HFFc6 (cell line): Measurements from ENCODE around the gene ACOT12. TPM values are rescaled to one million over a fixed set of nuclear protein-coding genes. Genes with fewer than 3 reads are reported as not detected.

Source experiments
- DNase-seq: peaks from one replicate; pipeline ENCODE4 v3.0.0-alpha.2; 2018
- H3K27ac Mint-ChIP-seq: 2 replicates; pipeline ENCODE4 v1.8.0; 2020; ENCODE audit warnings: mild to moderate bottlenecking, mixed read lengths
- H3K27me3 Mint-ChIP-seq: 2 replicates; pipeline ENCODE4 v1.8.0; 2021; ENCODE audit warnings: mild to moderate bottlenecking, moderate library complexity, mixed read lengths; ENCODE audit not compliant: insufficient read depth
- H3K36me3 Mint-ChIP-seq: 2 replicates; pipeline ENCODE4 v1.8.0; 2021; ENCODE audit warnings: low read depth, mixed read lengths
- H3K4me1 Mint-ChIP-seq: 2 replicates; pipeline ENCODE4 v1.8.0; 2020; ENCODE audit warnings: low read depth, mixed read lengths
- H3K4me3 Mint-ChIP-seq: 2 replicates; pipeline ENCODE4 v1.8.0; 2020; ENCODE audit warnings: mild to moderate bottlenecking, moderate library complexity, mixed read lengths
- H3K9me3 Mint-ChIP-seq: 2 replicates; pipeline ENCODE4 v1.8.0; 2020; ENCODE audit warnings: mild to moderate bottlenecking, mixed read lengths
- total RNA-seq, 6 experiments: library from RNA; stranded (reverse); fragmentation: NEBNext Ultra II Directional; extraction: Animal tissue kit (Norgen Biotek cat#: 25700); gene quantifications; 2 replicates in 1 of 6; 3 replicates in 5 of 6; pipeline ENCODE4 v1.2.3, GENCODE V29; 2021
- TF ChIP-seq, protein P1 (sequence below): fragments of 200-600 bp; sonication (generic); IDR thresholded peaks from 2 replicates; pipeline ENCODE4 v1.5.0; 2021; ENCODE audit warnings: antibody characterized with exemption, mild to moderate bottlenecking

The ACOT12 gene
- total RNA-seq, 6 experiments from 2014 or later = not detected

DNA sequence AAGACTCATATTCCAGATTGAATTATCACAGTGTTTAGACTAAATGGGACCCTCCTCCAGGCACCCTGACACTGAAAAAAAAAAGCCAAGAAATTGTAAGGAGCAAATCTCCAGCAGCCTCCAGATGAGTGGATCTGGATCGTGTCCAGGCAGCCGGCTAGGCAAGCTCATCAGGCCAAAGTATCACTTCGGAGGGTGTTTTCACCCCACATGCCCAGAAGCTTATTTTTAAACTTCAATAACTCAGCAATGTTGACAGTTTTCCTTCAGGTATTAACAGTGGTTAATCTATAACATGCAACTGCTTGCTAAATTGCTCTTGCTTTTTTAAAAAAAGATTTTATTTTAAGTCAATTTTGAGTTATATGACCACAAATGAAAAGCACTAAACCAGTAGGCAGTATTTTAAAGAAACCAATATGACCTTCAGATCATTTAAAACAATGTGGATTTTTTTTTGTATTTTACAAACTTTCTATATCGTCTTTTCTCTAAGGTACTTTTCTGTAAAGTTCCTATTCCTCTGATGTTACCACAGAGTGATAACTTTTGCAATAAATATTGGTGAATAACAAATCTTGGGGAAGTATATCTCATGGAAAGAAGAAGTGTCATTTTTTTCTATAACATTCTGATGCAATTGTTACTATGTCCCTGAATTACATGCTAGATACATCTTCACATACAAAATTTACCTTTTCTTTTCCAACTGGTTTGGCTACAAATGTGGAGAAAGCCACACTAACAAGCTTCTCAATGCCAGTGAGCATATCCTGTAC, 30.7 kb downstream of the ACOT12 start:
- no peaks in the 10 kb centered on the region for H3K9me3 Mint-ChIP-seq
- H3K27ac Mint-ChIP-seq = no peak overlapping the region
- DNase-seq = no peak
- H3K27me3 Mint-ChIP-seq = peaks cover 3% of the 10 kb centered on the region; the same call in 1 of the 2 replicates
- H3K36me3 Mint-ChIP-seq = no peaks in the 10 kb centered on the region
- H3K4me1 Mint-ChIP-seq = no peaks in the 10 kb centered on the region
- H3K4me3 Mint-ChIP-seq = no peak overlapping the region
- TF ChIP-seq, protein P1, sequence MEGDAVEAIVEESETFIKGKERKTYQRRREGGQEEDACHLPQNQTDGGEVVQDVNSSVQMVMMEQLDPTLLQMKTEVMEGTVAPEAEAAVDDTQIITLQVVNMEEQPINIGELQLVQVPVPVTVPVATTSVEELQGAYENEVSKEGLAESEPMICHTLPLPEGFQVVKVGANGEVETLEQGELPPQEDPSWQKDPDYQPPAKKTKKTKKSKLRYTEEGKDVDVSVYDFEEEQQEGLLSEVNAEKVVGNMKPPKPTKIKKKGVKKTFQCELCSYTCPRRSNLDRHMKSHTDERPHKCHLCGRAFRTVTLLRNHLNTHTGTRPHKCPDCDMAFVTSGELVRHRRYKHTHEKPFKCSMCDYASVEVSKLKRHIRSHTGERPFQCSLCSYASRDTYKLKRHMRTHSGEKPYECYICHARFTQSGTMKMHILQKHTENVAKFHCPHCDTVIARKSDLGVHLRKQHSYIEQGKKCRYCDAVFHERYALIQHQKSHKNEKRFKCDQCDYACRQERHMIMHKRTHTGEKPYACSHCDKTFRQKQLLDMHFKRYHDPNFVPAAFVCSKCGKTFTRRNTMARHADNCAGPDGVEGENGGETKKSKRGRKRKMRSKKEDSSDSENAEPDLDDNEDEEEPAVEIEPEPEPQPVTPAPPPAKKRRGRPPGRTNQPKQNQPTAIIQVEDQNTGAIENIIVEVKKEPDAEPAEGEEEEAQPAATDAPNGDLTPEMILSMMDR = no peak

DNA sequence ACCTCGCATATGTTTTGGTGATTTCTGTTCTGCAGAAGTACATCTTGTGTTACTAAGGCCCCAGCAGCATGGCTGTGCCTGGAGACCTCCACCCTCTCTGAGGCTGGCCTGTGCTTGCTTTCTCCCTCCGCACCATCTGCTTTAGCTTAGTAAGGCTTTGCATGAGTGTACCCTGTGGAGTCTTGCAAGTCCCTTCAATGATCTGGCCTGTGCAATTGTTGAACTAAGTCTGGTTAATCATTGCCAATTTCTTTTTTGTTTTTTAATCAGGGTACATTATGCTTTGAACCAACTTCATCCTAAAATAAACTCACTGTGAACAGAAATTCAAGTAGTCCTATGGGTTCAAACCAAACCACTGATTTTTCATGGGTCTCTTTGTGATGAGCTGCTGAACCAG, 32.3 kb downstream of the ACOT12 start:
- DNase-seq = no peak
- Mint-ChIP-seq H3K36me3 (no peaks in the 10 kb centered on the region), H3K4me1 (no peaks in the 10 kb centered on the region), H3K27ac (no peak overlapping the region), H3K4me3 (no peak overlapping the region), H3K27me3 (peaks cover 7% of the 10 kb centered on the region; the same call in 1 of the 2 replicates), H3K9me3 (no peaks in the 10 kb centered on the region)
- TF ChIP-seq, protein P1 = no peak

DNA sequence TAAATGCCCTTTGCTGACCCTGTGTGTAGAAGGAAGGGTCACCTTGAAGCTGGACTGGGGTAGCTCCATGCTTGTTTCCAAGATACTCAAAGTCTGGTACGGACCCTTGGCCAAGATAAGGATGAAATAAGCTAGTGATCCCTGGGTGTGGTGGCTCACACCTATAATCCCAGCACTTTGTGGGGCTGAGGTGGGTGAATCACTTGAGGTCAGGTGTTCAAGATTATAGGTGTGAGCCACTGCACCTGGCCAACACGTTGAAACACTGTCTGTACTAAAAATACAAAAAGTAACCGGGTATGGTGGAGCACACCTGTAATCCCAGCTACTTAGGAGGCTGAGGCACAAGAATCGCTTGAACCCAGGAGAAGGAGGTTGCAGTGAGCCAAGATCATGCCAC, 33.3 kb downstream of the ACOT12 start:
- H3K9me3 Mint-ChIP-seq = no peaks in the 10 kb centered on the region
- H3K4me3 Mint-ChIP-seq = no peak overlapping the region
- H3K36me3 Mint-ChIP-seq = no peaks in the 10 kb centered on the region
- peaks cover 7% of the 10 kb centered on the region; the same call in 1 of the 2 replicates for H3K27me3 Mint-ChIP-seq
- H3K27ac Mint-ChIP-seq = no peak overlapping the region
- H3K4me1 Mint-ChIP-seq = no peaks in the 10 kb centered on the region
- DNase-seq = no peak
- TF ChIP-seq, protein P1 = no peak

DNA sequence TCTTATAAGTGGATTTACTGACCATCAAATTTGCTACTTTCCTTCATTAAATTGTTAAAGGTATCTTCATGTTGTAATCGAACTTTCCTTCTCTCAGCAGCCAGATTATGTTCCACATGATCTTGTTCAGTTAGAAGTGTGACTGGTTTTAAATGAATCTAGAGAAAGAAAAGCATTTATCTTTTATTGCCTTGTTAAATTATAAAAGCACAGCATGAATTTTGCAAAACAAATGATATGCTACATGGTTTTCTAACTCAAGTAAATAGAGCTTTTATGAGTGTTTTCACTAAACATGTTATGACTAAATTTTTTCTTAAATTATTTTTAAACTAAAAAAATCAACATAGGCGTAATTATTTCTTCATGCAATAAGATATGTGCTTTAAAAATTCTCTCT, 34.1 kb downstream of the ACOT12 start:
- Mint-ChIP-seq H3K27ac (no peak overlapping the region), H3K36me3 (no peaks in the 10 kb centered on the region), H3K9me3 (no peaks in the 10 kb centered on the region), H3K4me1 (no peaks in the 10 kb centered on the region), H3K27me3 (peaks cover 7% of the 10 kb centered on the region; the same call in 1 of the 2 replicates), H3K4me3 (no peak overlapping the region)
- DNase-seq = no peak
- TF ChIP-seq, protein P1 = no peak

DNA sequence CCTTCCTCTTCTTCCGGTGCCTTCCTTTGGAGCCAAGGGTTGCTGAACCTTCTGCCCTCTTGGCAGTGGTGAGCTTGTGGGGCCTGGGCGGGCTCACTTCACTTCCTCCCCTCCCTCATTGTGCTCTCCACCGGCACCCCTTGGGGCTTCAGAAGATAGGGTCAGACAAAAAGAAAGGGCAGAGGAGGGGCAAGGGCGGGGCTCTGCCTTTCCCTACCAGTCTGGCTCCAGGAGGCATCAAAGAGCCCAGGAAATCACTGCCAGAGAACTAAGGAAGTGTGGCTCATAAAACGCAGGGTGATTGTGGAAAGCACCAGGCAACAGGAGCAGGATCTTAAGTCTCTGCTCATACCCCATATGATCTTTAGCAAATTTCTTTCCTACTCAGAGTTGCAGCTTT, 34.8 kb downstream of the ACOT12 start:
- Mint-ChIP-seq H3K27ac (no peak overlapping the region), H3K4me1 (no peaks in the 10 kb centered on the region), H3K4me3 (no peak overlapping the region), H3K27me3 (peaks cover 7% of the 10 kb centered on the region; the same call in 1 of the 2 replicates), H3K9me3 (no peaks in the 10 kb centered on the region), H3K36me3 (no peaks in the 10 kb centered on the region)
- TF ChIP-seq, protein P1 = no peak
- no peak for DNase-seq
